Endothelial cell of umbilical vein (primary cell): ENCODE measurements around the gene SOCS7. TPM values are rescaled to one million over a fixed set of nuclear protein-coding genes. Genes with fewer than 3 reads are reported as not detected.

ENCODE experiments used
- BruUV-seq: library from RNA; stranded (reverse); fragments of 400-500 nt; replicated peaks from 2 replicates; lab custom pipeline; 2021; lab: Mats Ljungman, UMichigan
- CTCF ChIA-PET: fragments of 300-600, 350-600 bp; sonication (Branson Sonifier 250); formaldehyde crosslinking; loops from one replicate; lab custom pipeline; 2021; ENCODE audit warnings: antibody characterized with exemption, inconsistent platforms; lab: Charles Lee
- POLR2A ChIA-PET: fragments of 300-600, 350-600 bp; sonication (Branson Sonifier 250); formaldehyde crosslinking; loops from one replicate; lab custom pipeline; 2021; ENCODE audit warnings: antibody characterized with exemption, inconsistent platforms; lab: Charles Lee
- DNase-seq: peaks from one replicate; pipeline ENCODE4 v3.0.0-alpha.2; 2011; ENCODE audit warnings: low read depth, low spot score
- FAIRE-seq: peaks from 2 replicates; lab custom pipeline; 2011; peaks lifted over from hg19 to GRCh38; lab: Jason Lieb, UNC
- H2AFZ ChIP-seq: 2 replicates; pipeline ENCODE4 v1.6.0; 2012; ENCODE audit warnings: low read depth, low read length, control low read depth, inconsistent platforms
- H3K27ac ChIP-seq: 2 replicates; pipeline ENCODE4 v1.5.1; 2011; ENCODE audit warnings: low read depth, mild to moderate bottlenecking, control low read depth, low read length, moderate library complexity; ENCODE audit not compliant: insufficient read depth
- H3K27me3 ChIP-seq, 2 experiments: 2 replicates each; pipeline versions ENCODE4 v1.6.0 to v1.6.1; 2011; ENCODE audit warnings: low read length in 2 of 2, mixed read lengths in 1 of 2; ENCODE audit not compliant: control insufficient read depth in 2 of 2, insufficient read depth in 2 of 2
- H3K36me3 ChIP-seq, 2 experiments: 2 replicates in 1 of 2; 3 replicates in 1 of 2; pipeline ENCODE4 v1.5.1; 2011; ENCODE audit warnings: low read length in 2 of 2, mild to moderate bottlenecking in 1 of 2, moderate library complexity in 1 of 2; ENCODE audit not compliant: control insufficient read depth in 2 of 2, insufficient read depth in 2 of 2; ENCODE audit errors: extremely low read depth in 1 of 2
- H3K4me1 ChIP-seq: 3 replicates; pipeline ENCODE4 v1.5.1; 2011; ENCODE audit warnings: mild to moderate bottlenecking, low read length; ENCODE audit not compliant: control insufficient read depth, insufficient read depth; ENCODE audit errors: extremely low read depth
- H3K4me2 ChIP-seq: 2 replicates; pipeline ENCODE4 v1.6.1; 2011; ENCODE audit warnings: low read length, control low read depth, mixed read lengths; ENCODE audit not compliant: insufficient read depth
- H3K4me3 ChIP-seq, 3 experiments: fragments of 200-600 bp in 1 of 3; sonication (generic), shearing (Covaris generic) in 1 of 3; replicated peaks in 1 of 3; 2 replicates each; pipeline ENCODE4 v1.5.1; 2011 to 2016; ENCODE audit warnings: control low read depth in 3 of 3, low read length in 3 of 3, mild to moderate bottlenecking in 2 of 3, inconsistent platforms in 1 of 3, low read depth in 1 of 3, moderate library complexity in 1 of 3; ENCODE audit not compliant: insufficient read depth in 1 of 3
- H3K79me2 ChIP-seq: 2 replicates; pipeline ENCODE4 v1.6.0; 2012; ENCODE audit warnings: low read length, inconsistent platforms; ENCODE audit not compliant: control insufficient read depth, insufficient read depth
- H3K9ac ChIP-seq: replicated peaks from 2 replicates; pipeline ENCODE3; 2011; ENCODE audit warnings: low read length, control low read depth; ENCODE audit not compliant: insufficient read depth; ENCODE audit errors: extremely low read depth
- H3K9me1 ChIP-seq: replicated peaks from 3 replicates; pipeline ENCODE4 v1.6.0; 2011; ENCODE audit warnings: mild to moderate bottlenecking, low read length; ENCODE audit not compliant: control insufficient read depth, insufficient read depth; ENCODE audit errors: extremely low read depth
- H3K9me3 ChIP-seq: replicated peaks from 2 replicates; pipeline ENCODE4 v1.5.1; 2012; ENCODE audit warnings: low read length, inconsistent platforms; ENCODE audit not compliant: control insufficient read depth, insufficient read depth
- H4K20me1 ChIP-seq: replicated peaks from 2 replicates; pipeline ENCODE3; 2011; ENCODE audit warnings: mild to moderate bottlenecking, low read length; ENCODE audit not compliant: control insufficient read depth, insufficient read depth; ENCODE audit errors: extremely low read depth
- EZH2 ChIP-seq: IDR thresholded peaks from 2 replicates; pipeline ENCODE4 v1.6.1; 2012; ENCODE audit warnings: borderline replicate concordance, low read depth, mild to moderate bottlenecking, moderate library complexity, low read length, inconsistent platforms; ENCODE audit not compliant: severe bottlenecking
- FOS ChIP-seq: IDR thresholded peaks from 2 replicates; pipeline ENCODE4 v1.6.1; 2011; ENCODE audit warnings: mild to moderate bottlenecking, low read length, moderate library complexity, borderline replicate concordance; ENCODE audit not compliant: insufficient read depth
- GATA2 ChIP-seq: IDR thresholded peaks from 2 replicates; pipeline ENCODE4 v1.7.0; 2011; ENCODE audit warnings: low read depth, mild to moderate bottlenecking, moderate library complexity, mixed read lengths, low read length; ENCODE audit not compliant: insufficient read length, insufficient read depth
- JUN ChIP-seq: IDR thresholded peaks from 2 replicates; pipeline ENCODE4 v1.6.1; 2011; ENCODE audit warnings: borderline replicate concordance, low read depth; ENCODE audit not compliant: insufficient read length, insufficient read depth
- MYC ChIP-seq: IDR thresholded peaks from one replicate; pipeline ENCODE4 v1.6.1; 2011; ENCODE audit warnings: mild to moderate bottlenecking, low read depth, low read length
- POLR2A ChIP-seq: IDR thresholded peaks from 2 replicates; pipeline ENCODE4 v1.6.1; 2012; ENCODE audit warnings: low read depth, mild to moderate bottlenecking, control low read depth, low read length
- POLR2AphosphoS5 ChIP-seq: IDR thresholded peaks from 2 replicates; pipeline ENCODE4 v1.6.1; 2012; ENCODE audit warnings: low read depth, mild to moderate bottlenecking, control low read depth, low read length, moderate library complexity; ENCODE audit not compliant: insufficient read depth
- dilution Hi-C: fragments of 300-500 bp; cut with MboI; formaldehyde crosslinking; loops from one replicate; pipeline ENCODE4 v1.15.0; 2019; ENCODE audit warnings: low sequenced_read_pairs; ENCODE audit not compliant: extremely low pct_ligation_motif_present
- intact Hi-C: fragments of 100-400 bp; cut with micrococcal nuclease; formaldehyde crosslinking; loops from one replicate; pipeline ENCODE4 v1.10.0; 2022
- polyA plus RNA-seq, 4 experiments: library from polyadenylated mRNA; depleted of rRNA in 3 of 4; stranded (reverse) in 3 of 4; unstranded in 1 of 4; fragments of >200 nt; gene quantifications; 2 replicates each; pipeline versions ENCODE4 v1.2.1 to v1.2.3, GENCODE V29; 2011 to 2012; ENCODE audit warnings: missing spikeins in 1 of 4
- total RNA-seq: library from RNA; stranded (reverse); gene quantifications from 2 replicates; pipeline ENCODE4 v1.2.3, GENCODE V29; 2021
- TF ChIP-seq, protein P1 (sequence below), 2 donors: IDR thresholded peaks; 1 replicate in 1 of 2; 2 replicates in 1 of 2; pipeline ENCODE4 v1.5.1; 2011; ENCODE audit warnings: low read length in 2 of 2, mild to moderate bottlenecking in 2 of 2, moderate library complexity in 2 of 2, control low read depth in 1 of 2, inconsistent platforms in 1 of 2, low read depth in 1 of 2; ENCODE audit not compliant: insufficient read depth in 1 of 2; ENCODE audit errors: extremely low read depth in 1 of 2
- TF ChIP-seq, protein P2 (sequence below): IDR thresholded peaks from 2 replicates; pipeline ENCODE4 v1.6.1; 2011; ENCODE audit not compliant: insufficient read depth, insufficient read length

Gene SOCS7
- total and polyA plus RNA-seq, 2 donors (not counting 3 experiments of a cell fraction or from before 2014, with no cell fraction given): 5.9 to 10.4 TPM

DNA sequence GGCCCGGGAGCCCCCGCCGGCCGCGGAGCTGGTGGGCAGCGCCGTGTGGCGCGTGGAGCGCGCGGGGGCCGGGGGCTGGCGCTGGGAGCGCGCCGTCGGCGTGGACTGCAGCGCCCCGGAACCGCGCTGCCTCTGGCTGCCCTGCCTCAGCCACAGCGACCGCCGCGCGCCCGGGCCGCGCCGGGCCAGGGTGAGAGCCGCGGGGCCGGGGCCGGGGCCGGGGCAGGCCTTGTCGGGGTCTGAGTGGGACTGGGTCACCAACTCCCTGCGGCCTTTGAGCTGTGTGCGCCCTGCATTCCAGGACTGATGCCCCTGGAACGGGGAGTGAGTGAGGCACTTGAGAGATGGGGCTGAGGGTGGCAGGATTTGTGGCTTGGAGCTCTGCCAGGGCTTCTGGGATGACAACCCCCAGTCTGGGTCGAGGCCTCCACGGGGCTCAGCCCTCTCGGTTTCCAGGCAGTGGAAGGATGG is 102.3 kb downstream of the SOCS7 start:
- peak overlapping the region; percentile 48 to 57 (median 53) for H3K4me3 ChIP-seq
- intact Hi-C loops (no loop called here), dilution Hi-C loops (no loop called here)
- H3K9ac ChIP-seq: peak overlapping the region; percentile 62
- H4K20me1 ChIP-seq: no peaks in the 10 kb centered on the region
- no peaks in the 10 kb centered on the region for H3K9me3 ChIP-seq
- BruUV-seq: no TSS peak
- H3K27me3 ChIP-seq: no peaks in the 10 kb centered on the region
- TF ChIP-seq MYC: no peak
- TF ChIP-seq, protein P1, sequence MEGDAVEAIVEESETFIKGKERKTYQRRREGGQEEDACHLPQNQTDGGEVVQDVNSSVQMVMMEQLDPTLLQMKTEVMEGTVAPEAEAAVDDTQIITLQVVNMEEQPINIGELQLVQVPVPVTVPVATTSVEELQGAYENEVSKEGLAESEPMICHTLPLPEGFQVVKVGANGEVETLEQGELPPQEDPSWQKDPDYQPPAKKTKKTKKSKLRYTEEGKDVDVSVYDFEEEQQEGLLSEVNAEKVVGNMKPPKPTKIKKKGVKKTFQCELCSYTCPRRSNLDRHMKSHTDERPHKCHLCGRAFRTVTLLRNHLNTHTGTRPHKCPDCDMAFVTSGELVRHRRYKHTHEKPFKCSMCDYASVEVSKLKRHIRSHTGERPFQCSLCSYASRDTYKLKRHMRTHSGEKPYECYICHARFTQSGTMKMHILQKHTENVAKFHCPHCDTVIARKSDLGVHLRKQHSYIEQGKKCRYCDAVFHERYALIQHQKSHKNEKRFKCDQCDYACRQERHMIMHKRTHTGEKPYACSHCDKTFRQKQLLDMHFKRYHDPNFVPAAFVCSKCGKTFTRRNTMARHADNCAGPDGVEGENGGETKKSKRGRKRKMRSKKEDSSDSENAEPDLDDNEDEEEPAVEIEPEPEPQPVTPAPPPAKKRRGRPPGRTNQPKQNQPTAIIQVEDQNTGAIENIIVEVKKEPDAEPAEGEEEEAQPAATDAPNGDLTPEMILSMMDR (IDR thresholded peaks at IDR 0.05; ENCODE audit: extremely low read depth in 1 of 2, insufficient read depth in 1 of 2, low read depth in 1 of 2, low read length in 2 of 2): no peak
- no peak for TF ChIP-seq POLR2AphosphoS5
- TF ChIP-seq FOS: no peak
- no peak for TF ChIP-seq POLR2A
- TF ChIP-seq JUN: no peak
- TF ChIP-seq, protein P2, sequence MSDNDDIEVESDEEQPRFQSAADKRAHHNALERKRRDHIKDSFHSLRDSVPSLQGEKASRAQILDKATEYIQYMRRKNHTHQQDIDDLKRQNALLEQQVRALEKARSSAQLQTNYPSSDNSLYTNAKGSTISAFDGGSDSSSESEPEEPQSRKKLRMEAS: no peak
- TF ChIP-seq GATA2: no peak
- TF ChIP-seq EZH2: no peak
- H3K36me3 ChIP-seq: peaks cover under 1 to 17% of the 10 kb centered on the region in 2 experiments
- H3K9me1 ChIP-seq: no peaks in the 10 kb centered on the region
- H2AFZ ChIP-seq: no peak overlapping the region
- DNase-seq (no peak), FAIRE-seq (no peak)
- peak overlapping the region; percentile 77 for H3K4me2 ChIP-seq
- H3K79me2 ChIP-seq: peaks cover 79% of the 10 kb centered on the region
- H3K4me1 ChIP-seq: peaks cover 59% of the 10 kb centered on the region
- ChIA-PET CTCF (interaction anchor here (0.8 to 3.2 kb wide), 3 partner anchors 10 to 31 kb away, joined by 3 to 21 read pairs (median 13); no protein-coding TSS in a partner anchor), POLR2A (no interaction called here)
- peak overlapping the region; percentile 45 for H3K27ac ChIP-seq
